SK-N-SH (cell line): Measurements from ENCODE around the gene PTGER1. TPM values are rescaled to one million over a fixed set of nuclear protein-coding genes. Genes with fewer than 3 reads are reported as not detected.
"Not testable (repeated sequence)": the region's sequence is repeated elsewhere in the genome, so short reads cannot be mapped to it uniquely, and the experiment has no call there.

ENCODE experiments used
- CTCF ChIA-PET: fragments of 300-600, 350-600 bp; formaldehyde crosslinking; extraction: SDS; loops from one replicate; lab custom pipeline; 2021; lab: Yijun Ruan, JAX
- POLR2A ChIA-PET: fragments of 350-600 bp; sonication (Branson Sonifier 250); formaldehyde crosslinking; extraction: SDS; loops from one replicate; lab custom pipeline; 2020; ENCODE audit warnings: antibody characterized with exemption, inconsistent platforms; lab: Yijun Ruan, JAX
- DNase-seq: peaks from one replicate; pipeline ENCODE4 v3.0.0; 2012
- H2AFZ ChIP-seq: fragments of 200-600 bp; sonication (generic); 2 replicates; pipeline ENCODE4 v1.8.1; 2016; ENCODE audit warnings: antibody characterized with exemption, mild to moderate bottlenecking, low read depth
- H3F3A ChIP-seq: fragments of 200-600 bp; sonication (generic); replicated peaks from 2 replicates; pipeline ENCODE3; 2016; ENCODE audit warnings: antibody characterized with exemption, mild to moderate bottlenecking; ENCODE audit not compliant: insufficient read depth
- H3K27ac ChIP-seq, 2 experiments: fragments of 200-500 bp in 1 of 2; fragments of 200-600 bp in 1 of 2; sonication (Bioruptor generic) in 1 of 2; sonication (generic), shearing (Covaris generic) in 1 of 2; 2 replicates each; pipeline versions ENCODE4 v1.5.1 to v1.6.1; 2014 to 2016; ENCODE audit warnings: low read depth in 2 of 2, inconsistent platforms in 1 of 2, low read length in 1 of 2, mild to moderate bottlenecking in 1 of 2, mixed read lengths in 1 of 2
- H3K27me3 ChIP-seq: fragments of 200-600 bp; sonication (generic), shearing (Covaris generic); 2 replicates; pipeline ENCODE4 v1.6.1; 2016; ENCODE audit warnings: mixed run types; ENCODE audit not compliant: insufficient read depth
- H3K36me3 ChIP-seq, 2 experiments: fragments of 200-500 bp in 1 of 2; fragments of 200-600 bp in 1 of 2; sonication (Bioruptor generic) in 1 of 2; sonication (generic) in 1 of 2; replicated peaks in 1 of 2; 2 replicates each; pipeline versions ENCODE3 to v1.5.1; 2014 to 2016; ENCODE audit warnings: low read length in 1 of 2, mild to moderate bottlenecking in 1 of 2; ENCODE audit not compliant: insufficient read depth in 2 of 2, control insufficient read depth in 1 of 2
- H3K4me1 ChIP-seq, 2 experiments: fragments of 200-500 bp in 1 of 2; fragments of 200-600 bp in 1 of 2; sonication (Bioruptor generic) in 1 of 2; sonication (generic), shearing (Covaris generic) in 1 of 2; 2 replicates each; pipeline versions ENCODE4 v1.5.1 to v1.6.1; 2014 to 2016; ENCODE audit warnings: low read depth in 1 of 2, low read length in 1 of 2, mixed run types in 1 of 2; ENCODE audit not compliant: insufficient read depth in 2 of 2, control insufficient read depth in 1 of 2
- H3K4me2 ChIP-seq: fragments of 200-600 bp; sonication (generic), shearing (Covaris generic); 2 replicates; pipeline ENCODE4 v1.6.1; 2017; ENCODE audit warnings: mixed run types
- H3K4me3 ChIP-seq, 2 experiments: fragments of 200-500 bp in 1 of 2; fragments of 200-600 bp in 1 of 2; sonication (Bioruptor generic) in 1 of 2; sonication (generic), shearing (Covaris generic) in 1 of 2; 2 replicates each; pipeline versions ENCODE4 v1.5.1 to v1.8.1; 2014 to 2016; ENCODE audit warnings: low read depth in 2 of 2, inconsistent platforms in 1 of 2, low read length in 1 of 2, mild to moderate bottlenecking in 1 of 2, mixed read lengths in 1 of 2, moderate library complexity in 1 of 2
- H3K79me2 ChIP-seq: fragments of 200-600 bp; sonication (generic); 2 replicates; pipeline ENCODE4 v1.8.1; 2017; ENCODE audit warnings: mild to moderate bottlenecking; ENCODE audit not compliant: insufficient read depth
- H3K9ac ChIP-seq: fragments of 200-600 bp; sonication (generic); 2 replicates; pipeline ENCODE4 v1.6.1; 2017; ENCODE audit warnings: mixed run types
- H3K9me2 ChIP-seq: fragments of 200-600 bp; sonication (generic); 2 replicates; pipeline ENCODE4 v1.6.1; 2017; ENCODE audit warnings: mixed run types
- H3K9me3 ChIP-seq: fragments of 200-600 bp; sonication (generic); 2 replicates; pipeline ENCODE4 v1.6.1; 2017; ENCODE audit warnings: mixed run types, mild to moderate bottlenecking, moderate library complexity
- H4K20me1 ChIP-seq: fragments of 200-600 bp; sonication (generic); 2 replicates; pipeline ENCODE4 v1.6.1; 2017; ENCODE audit warnings: mild to moderate bottlenecking, mixed run types; ENCODE audit not compliant: insufficient read depth
- CHD2 ChIP-seq: fragments of 150-350 bp; IDR thresholded peaks from 2 replicates; pipeline ENCODE4 v1.6.1; 2018; ENCODE audit warnings: low read length; ENCODE audit not compliant: partially characterized antibody
- ELF1 ChIP-seq: IDR thresholded peaks from 2 replicates; pipeline ENCODE4 v1.4.0; 2012
- FOXM1 ChIP-seq: IDR thresholded peaks from 2 replicates; pipeline ENCODE4 v1.4.0; 2012; ENCODE audit warnings: low read depth, mild to moderate bottlenecking
- GABPA ChIP-seq: IDR thresholded peaks from 2 replicates; pipeline ENCODE4 v1.4.0; 2012; ENCODE audit warnings: low read depth, mild to moderate bottlenecking
- MXI1 ChIP-seq: IDR thresholded peaks from 2 replicates; pipeline ENCODE4 v1.6.1; 2012; ENCODE audit warnings: mild to moderate bottlenecking, low read depth, low read length, improper control_type of control experiment
- RAD21 ChIP-seq: IDR thresholded peaks from 2 replicates; pipeline ENCODE4 v1.6.1; 2012; ENCODE audit warnings: mild to moderate bottlenecking, low read length
- RFX5 ChIP-seq: IDR thresholded peaks from 2 replicates; pipeline ENCODE4 v1.6.1; 2012; ENCODE audit warnings: mild to moderate bottlenecking, improper control_type of control experiment, low read length
- SIN3A ChIP-seq: IDR thresholded peaks from 2 replicates; pipeline ENCODE4 v1.6.1; 2012; ENCODE audit warnings: low read depth, mild to moderate bottlenecking, low read length, moderate library complexity, borderline replicate concordance
- SMC3 ChIP-seq: IDR thresholded peaks from 2 replicates; pipeline ENCODE4 v1.6.1; 2012; ENCODE audit warnings: low read depth, low read length, improper control_type of control experiment
- TEAD4 ChIP-seq: IDR thresholded peaks from 2 replicates; pipeline ENCODE4 v1.4.0; 2012; ENCODE audit warnings: mild to moderate bottlenecking, borderline replicate concordance; ENCODE audit not compliant: insufficient read depth
- YY1 ChIP-seq: IDR thresholded peaks from 2 replicates; pipeline ENCODE4 v1.4.0; 2012; ENCODE audit warnings: low read depth, mild to moderate bottlenecking
- WGBS: methylation state at CpG from one replicate; pipeline ENCODE4 v1.1.6; 2017; ENCODE audit warnings: low lambda C conversion rate; 5-methylcytosine and 5-hydroxymethylcytosine counted together
- polyA plus RNA-seq, 3 experiments: library from polyadenylated mRNA; depleted of rRNA; stranded (reverse); fragments of >200 nt; gene quantifications; 2 replicates each; pipeline ENCODE4 v1.2.3, GENCODE V29; 2012
- TF ChIP-seq, protein P1 (sequence below): IDR thresholded peaks from 2 replicates; pipeline ENCODE4 v1.4.0; 2012; ENCODE audit warnings: low read depth, borderline replicate concordance
- TF ChIP-seq, protein P2 (sequence below): IDR thresholded peaks from 2 replicates; pipeline ENCODE4 v1.6.1; 2012; ENCODE audit warnings: mild to moderate bottlenecking, low read depth, low read length, moderate library complexity
- TF ChIP-seq, protein P3 (sequence below): IDR thresholded peaks from 2 replicates; pipeline ENCODE4; 2012

PTGER1 gene
- polyA plus RNA-seq, 1 of the 3 experiments (the other 2 are of a cell fraction) = 6.0 TPM

DNA sequence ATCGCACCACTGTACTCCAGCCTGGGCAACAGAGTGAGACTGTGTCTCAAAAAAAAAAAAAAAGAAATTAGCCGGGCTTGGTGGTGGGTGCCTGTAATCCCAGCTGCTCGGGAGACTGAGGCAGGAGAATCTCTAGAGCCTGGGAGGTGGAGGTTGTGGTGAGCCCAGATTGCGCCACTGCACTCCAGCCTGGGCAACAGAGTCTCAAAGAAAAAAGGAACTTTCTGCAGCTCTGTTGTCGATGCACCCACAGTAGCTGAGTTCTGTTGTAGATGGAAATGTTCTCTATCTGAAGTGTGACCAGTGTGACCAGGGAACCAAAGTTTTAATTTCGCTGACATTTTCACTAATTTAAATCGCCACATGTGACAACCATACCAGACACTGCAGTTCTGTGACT, 12.8 kb downstream of the PTGER1 start:
- H3K9ac ChIP-seq, H3K79me2 ChIP-seq, H3K4me2 ChIP-seq, DNase-seq, H4K20me1 ChIP-seq, POLR2A ChIA-PET, H3K4me3 ChIP-seq, H3K27ac ChIP-seq, H3K9me2 ChIP-seq, H3K9me3 ChIP-seq, H3K27me3 ChIP-seq, H2AFZ ChIP-seq, H3K4me1 ChIP-seq: not testable (repeated sequence)
- Histone ChIP-seq H3K36me3 (peaks cover 19 to 21% of the 10 kb centered on the region in 2 experiments), H3F3A (peaks cover 11% of the 10 kb centered on the region)
- CTCF ChIA-PET = interaction anchor here (1.4 kb wide), 1 partner anchor 9 kb away, joined by 3 read pairs; no protein-coding TSS in a partner anchor
- WGBS = 97% methylated on average over 7 of the region's 7 CpGs

DNA sequence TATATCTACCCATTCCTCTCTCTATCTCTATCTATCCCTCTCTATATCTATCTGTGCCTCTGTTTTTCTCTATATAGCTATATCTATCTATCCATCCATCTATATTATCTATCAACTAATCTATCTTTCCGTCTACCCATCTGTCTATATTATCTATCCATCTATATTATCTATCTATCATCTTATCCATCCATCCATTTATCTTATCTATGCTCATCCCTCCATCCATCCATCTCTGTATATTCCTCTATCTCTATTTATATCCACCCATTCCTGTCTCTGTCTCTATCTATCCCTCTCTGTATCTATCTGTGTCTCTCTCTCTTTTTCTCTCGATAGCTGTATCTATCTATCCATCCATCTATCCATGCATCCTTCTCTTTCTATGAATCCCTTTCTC, 14.2 kb downstream of the PTGER1 start:
- ChIA-PET POLR2A (interaction anchor here (0.5 kb wide), 1 partner anchor 165 kb away, joined by 4 read pairs; no protein-coding TSS in a partner anchor), CTCF (interaction anchor here (0.8 to 3.0 kb wide), 2 partner anchors 11 to 19 kb away, joined by 6 to 8 read pairs; no protein-coding TSS in a partner anchor)
- H3K27ac ChIP-seq = no peak overlapping the region
- H3K4me3 ChIP-seq = no peak overlapping the region
- no peak overlapping the region for H2AFZ ChIP-seq
- peaks cover 8% of the 10 kb centered on the region for H3F3A ChIP-seq
- WGBS = 94% methylated on average over 2 of the region's 2 CpGs
- no peak overlapping the region for H3K4me2 ChIP-seq
- H4K20me1 ChIP-seq = no peaks in the 10 kb centered on the region
- H3K9me2 ChIP-seq = no peaks in the 10 kb centered on the region
- H3K4me1 ChIP-seq = no peaks in the 10 kb centered on the region
- peaks cover 19 to 24% of the 10 kb centered on the region in 2 experiments for H3K36me3 ChIP-seq
- H3K9me3 ChIP-seq = no peaks in the 10 kb centered on the region
- no peak for TF ChIP-seq CHD2
- TF ChIP-seq TEAD4 = no peak
- TF ChIP-seq RFX5 = no peak
- no peak for TF ChIP-seq SIN3A
- TF ChIP-seq ELF1 = no peak
- TF ChIP-seq SMC3 = no peak
- TF ChIP-seq GABPA = no peak
- TF ChIP-seq, protein P1, sequence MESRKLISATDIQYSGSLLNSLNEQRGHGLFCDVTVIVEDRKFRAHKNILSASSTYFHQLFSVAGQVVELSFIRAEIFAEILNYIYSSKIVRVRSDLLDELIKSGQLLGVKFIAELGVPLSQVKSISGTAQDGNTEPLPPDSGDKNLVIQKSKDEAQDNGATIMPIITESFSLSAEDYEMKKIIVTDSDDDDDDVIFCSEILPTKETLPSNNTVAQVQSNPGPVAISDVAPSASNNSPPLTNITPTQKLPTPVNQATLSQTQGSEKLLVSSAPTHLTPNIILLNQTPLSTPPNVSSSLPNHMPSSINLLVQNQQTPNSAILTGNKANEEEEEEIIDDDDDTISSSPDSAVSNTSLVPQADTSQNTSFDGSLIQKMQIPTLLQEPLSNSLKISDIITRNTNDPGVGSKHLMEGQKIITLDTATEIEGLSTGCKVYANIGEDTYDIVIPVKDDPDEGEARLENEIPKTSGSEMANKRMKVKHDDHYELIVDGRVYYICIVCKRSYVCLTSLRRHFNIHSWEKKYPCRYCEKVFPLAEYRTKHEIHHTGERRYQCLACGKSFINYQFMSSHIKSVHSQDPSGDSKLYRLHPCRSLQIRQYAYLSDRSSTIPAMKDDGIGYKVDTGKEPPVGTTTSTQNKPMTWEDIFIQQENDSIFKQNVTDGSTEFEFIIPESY = no peak
- no peak for TF ChIP-seq YY1
- TF ChIP-seq, protein P2, sequence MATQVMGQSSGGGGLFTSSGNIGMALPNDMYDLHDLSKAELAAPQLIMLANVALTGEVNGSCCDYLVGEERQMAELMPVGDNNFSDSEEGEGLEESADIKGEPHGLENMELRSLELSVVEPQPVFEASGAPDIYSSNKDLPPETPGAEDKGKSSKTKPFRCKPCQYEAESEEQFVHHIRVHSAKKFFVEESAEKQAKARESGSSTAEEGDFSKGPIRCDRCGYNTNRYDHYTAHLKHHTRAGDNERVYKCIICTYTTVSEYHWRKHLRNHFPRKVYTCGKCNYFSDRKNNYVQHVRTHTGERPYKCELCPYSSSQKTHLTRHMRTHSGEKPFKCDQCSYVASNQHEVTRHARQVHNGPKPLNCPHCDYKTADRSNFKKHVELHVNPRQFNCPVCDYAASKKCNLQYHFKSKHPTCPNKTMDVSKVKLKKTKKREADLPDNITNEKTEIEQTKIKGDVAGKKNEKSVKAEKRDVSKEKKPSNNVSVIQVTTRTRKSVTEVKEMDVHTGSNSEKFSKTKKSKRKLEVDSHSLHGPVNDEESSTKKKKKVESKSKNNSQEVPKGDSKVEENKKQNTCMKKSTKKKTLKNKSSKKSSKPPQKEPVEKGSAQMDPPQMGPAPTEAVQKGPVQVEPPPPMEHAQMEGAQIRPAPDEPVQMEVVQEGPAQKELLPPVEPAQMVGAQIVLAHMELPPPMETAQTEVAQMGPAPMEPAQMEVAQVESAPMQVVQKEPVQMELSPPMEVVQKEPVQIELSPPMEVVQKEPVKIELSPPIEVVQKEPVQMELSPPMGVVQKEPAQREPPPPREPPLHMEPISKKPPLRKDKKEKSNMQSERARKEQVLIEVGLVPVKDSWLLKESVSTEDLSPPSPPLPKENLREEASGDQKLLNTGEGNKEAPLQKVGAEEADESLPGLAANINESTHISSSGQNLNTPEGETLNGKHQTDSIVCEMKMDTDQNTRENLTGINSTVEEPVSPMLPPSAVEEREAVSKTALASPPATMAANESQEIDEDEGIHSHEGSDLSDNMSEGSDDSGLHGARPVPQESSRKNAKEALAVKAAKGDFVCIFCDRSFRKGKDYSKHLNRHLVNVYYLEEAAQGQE = no peak
- TF ChIP-seq, protein P3, sequence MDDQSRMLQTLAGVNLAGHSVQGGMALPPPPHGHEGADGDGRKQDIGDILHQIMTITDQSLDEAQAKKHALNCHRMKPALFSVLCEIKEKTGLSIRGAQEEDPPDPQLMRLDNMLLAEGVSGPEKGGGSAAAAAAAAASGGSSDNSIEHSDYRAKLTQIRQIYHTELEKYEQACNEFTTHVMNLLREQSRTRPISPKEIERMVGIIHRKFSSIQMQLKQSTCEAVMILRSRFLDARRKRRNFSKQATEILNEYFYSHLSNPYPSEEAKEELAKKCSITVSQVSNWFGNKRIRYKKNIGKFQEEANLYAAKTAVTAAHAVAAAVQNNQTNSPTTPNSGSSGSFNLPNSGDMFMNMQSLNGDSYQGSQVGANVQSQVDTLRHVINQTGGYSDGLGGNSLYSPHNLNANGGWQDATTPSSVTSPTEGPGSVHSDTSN = no peak
- TF ChIP-seq MXI1 = no peak
- TF ChIP-seq RAD21 = no peak
- TF ChIP-seq FOXM1 = no peak
- no peaks in the 10 kb centered on the region for H3K79me2 ChIP-seq
- no peak overlapping the region for H3K9ac ChIP-seq
- no peaks in the 10 kb centered on the region for H3K27me3 ChIP-seq
- no peak for DNase-seq
